HL-60 (cell line): ENCODE results near the gene TBX21.

Source experiments
- CTCF ChIP-seq: IDR thresholded peaks from one replicate; pipeline ENCODE4 v1.5.1; 2011; ENCODE audit warnings: low read length, control low read depth, inconsistent platforms; ENCODE audit not compliant: insufficient read depth
- GABPA ChIP-seq: IDR thresholded peaks from 2 replicates; pipeline ENCODE4 v1.6.1; 2012; ENCODE audit warnings: low read depth
- POLR2AphosphoS5 ChIP-seq: IDR thresholded peaks from 2 replicates; pipeline ENCODE4 v1.6.1; 2012; ENCODE audit warnings: low read depth
- SPI1 ChIP-seq: IDR thresholded peaks from 2 replicates; pipeline ENCODE4 v1.6.1; 2012; ENCODE audit warnings: low read depth, mild to moderate bottlenecking, borderline replicate concordance
- TF ChIP-seq, protein P1 (sequence below): IDR thresholded peaks from 2 replicates; pipeline ENCODE4 v1.6.1; 2012; ENCODE audit warnings: low read depth; ENCODE audit not compliant: insufficient replicate concordance

- TF ChIP-seq CTCF (no peak), POLR2AphosphoS5 (no peak), GABPA (no peak), SPI1 (no peak)
- TF ChIP-seq, protein P1, sequence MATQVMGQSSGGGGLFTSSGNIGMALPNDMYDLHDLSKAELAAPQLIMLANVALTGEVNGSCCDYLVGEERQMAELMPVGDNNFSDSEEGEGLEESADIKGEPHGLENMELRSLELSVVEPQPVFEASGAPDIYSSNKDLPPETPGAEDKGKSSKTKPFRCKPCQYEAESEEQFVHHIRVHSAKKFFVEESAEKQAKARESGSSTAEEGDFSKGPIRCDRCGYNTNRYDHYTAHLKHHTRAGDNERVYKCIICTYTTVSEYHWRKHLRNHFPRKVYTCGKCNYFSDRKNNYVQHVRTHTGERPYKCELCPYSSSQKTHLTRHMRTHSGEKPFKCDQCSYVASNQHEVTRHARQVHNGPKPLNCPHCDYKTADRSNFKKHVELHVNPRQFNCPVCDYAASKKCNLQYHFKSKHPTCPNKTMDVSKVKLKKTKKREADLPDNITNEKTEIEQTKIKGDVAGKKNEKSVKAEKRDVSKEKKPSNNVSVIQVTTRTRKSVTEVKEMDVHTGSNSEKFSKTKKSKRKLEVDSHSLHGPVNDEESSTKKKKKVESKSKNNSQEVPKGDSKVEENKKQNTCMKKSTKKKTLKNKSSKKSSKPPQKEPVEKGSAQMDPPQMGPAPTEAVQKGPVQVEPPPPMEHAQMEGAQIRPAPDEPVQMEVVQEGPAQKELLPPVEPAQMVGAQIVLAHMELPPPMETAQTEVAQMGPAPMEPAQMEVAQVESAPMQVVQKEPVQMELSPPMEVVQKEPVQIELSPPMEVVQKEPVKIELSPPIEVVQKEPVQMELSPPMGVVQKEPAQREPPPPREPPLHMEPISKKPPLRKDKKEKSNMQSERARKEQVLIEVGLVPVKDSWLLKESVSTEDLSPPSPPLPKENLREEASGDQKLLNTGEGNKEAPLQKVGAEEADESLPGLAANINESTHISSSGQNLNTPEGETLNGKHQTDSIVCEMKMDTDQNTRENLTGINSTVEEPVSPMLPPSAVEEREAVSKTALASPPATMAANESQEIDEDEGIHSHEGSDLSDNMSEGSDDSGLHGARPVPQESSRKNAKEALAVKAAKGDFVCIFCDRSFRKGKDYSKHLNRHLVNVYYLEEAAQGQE, result no peak
Measured at GRCh38 chr17:47707884-47708283, 25.2 kb upstream of the TBX21 start.
